ENCODE results near the gene SERINC5.

The SERINC5 gene

GRCh38 chr5:80090884-80091166, 165.0 kb downstream of the SERINC5 start:
- no peak for DNase-seq

GRCh38 chr5:80083101-80083890, 172.6 kb downstream of the SERINC5 start:
- peak; percentile 60 for DNase-seq

- peak; percentile 82 for DNase-seq
Measured at GRCh38 chr5:80082731-80083100, 173.1 kb downstream of the SERINC5 start.

- peak; percentile 19 for DNase-seq
Measured at GRCh38 chr5:80082281-80082680, 173.6 kb downstream of the SERINC5 start.

- peak; percentile 29 for DNase-seq
Measured at GRCh38 chr5:80078921-80079320, 176.9 kb downstream of the SERINC5 start.

- no peak for DNase-seq
Measured at GRCh38 chr5:80077051-80077714, 178.7 kb downstream of the SERINC5 start.

GRCh38 chr5:80076131-80077050, 179.5 kb downstream of the SERINC5 start:
- peak; percentile 45 for DNase-seq

GRCh38 chr5:80072103-80073073, 183.5 kb downstream of the SERINC5 start:
- DNase-seq, result peak; percentile 23

GRCh38 chr5:80071510-80072021, 184.3 kb downstream of the SERINC5 start:
- DNase-seq, result peak; percentile 12

- peak; percentile 44 for DNase-seq
Measured at GRCh38 chr5:80070338-80071056, 185.4 kb downstream of the SERINC5 start.

- DNase-seq, result no peak
Measured at GRCh38 chr5:80069918-80070318, 185.9 kb downstream of the SERINC5 start.

GRCh38 chr5:80069251-80069800, 186.5 kb downstream of the SERINC5 start:
- DNase-seq, result no peak

GRCh38 chr5:80068775-80069174, 187.1 kb downstream of the SERINC5 start:
- no peak for DNase-seq

- no peak for DNase-seq
Measured at GRCh38 chr5:80068246-80068636, 187.6 kb downstream of the SERINC5 start.

GRCh38 chr5:80067531-80068245, 188.2 kb downstream of the SERINC5 start:
- DNase-seq, result no peak

GRCh38 chr5:80067016-80067415, 188.8 kb downstream of the SERINC5 start:
- DNase-seq, result no peak

- no peak for DNase-seq
Measured at GRCh38 chr5:80064124-80064523, 191.7 kb downstream of the SERINC5 start.
